CD14-positive monocyte (primary cell): Measurements from ENCODE around the gene FAM81A. TPM values are rescaled to one million over a fixed set of nuclear protein-coding genes. Genes with fewer than 3 reads are reported as not detected.
A peak's percentile ranks its signal among the peaks of the same experiment; 100 is the strongest.

ENCODE experiments used
- DNase-seq, 3 donors: peaks; one replicate each; pipeline ENCODE4 v3.0.0-alpha.2; 2011 to 2022
- H2AFZ ChIP-seq: 2 replicates; pipeline ENCODE4 v1.6.0; 2012; ENCODE audit warnings: mild to moderate bottlenecking, low read depth, low read length, inconsistent platforms; ENCODE audit not compliant: insufficient read depth, poor library complexity, severe bottlenecking
- H3K27ac ChIP-seq, 2 donors: 1 replicate in 1 of 2; 2 replicates in 1 of 2; pipeline ENCODE4 v1.5.1; 2012 to 2013; ENCODE audit warnings: low read length in 2 of 2, control low read depth in 1 of 2, inconsistent platforms in 1 of 2, low read depth in 1 of 2, mild to moderate bottlenecking in 1 of 2
- H3K27me3 ChIP-seq, 2 donors: one replicate each; pipeline versions ENCODE4 v1.6.0 to v1.6.1; 2011 to 2013; ENCODE audit warnings: low read length in 2 of 2; ENCODE audit not compliant: control insufficient read depth in 2 of 2, insufficient read depth in 2 of 2
- H3K36me3 ChIP-seq, 2 donors: replicated peaks in 1 of 2; 1 replicate in 1 of 2; 2 replicates in 1 of 2; pipeline versions ENCODE4 v1.5.1 to v1.6.1; 2012 to 2013; ENCODE audit warnings: low read length in 2 of 2, control low read depth in 1 of 2, inconsistent platforms in 1 of 2, mild to moderate bottlenecking in 1 of 2; ENCODE audit not compliant: insufficient read depth in 2 of 2, control insufficient read depth in 1 of 2
- H3K4me1 ChIP-seq, 2 donors: 1 replicate in 1 of 2; 2 replicates in 1 of 2; pipeline versions ENCODE4 v1.5.1 to v1.6.1; 2012 to 2013; ENCODE audit warnings: low read length in 2 of 2, control low read depth in 1 of 2, inconsistent platforms in 1 of 2, mild to moderate bottlenecking in 1 of 2, moderate library complexity in 1 of 2; ENCODE audit not compliant: insufficient read depth in 2 of 2, control insufficient read depth in 1 of 2
- H3K4me2 ChIP-seq: replicated peaks from 2 replicates; pipeline ENCODE3; 2012; ENCODE audit warnings: low read length, moderate library complexity, mild to moderate bottlenecking; ENCODE audit not compliant: poor library complexity, severe bottlenecking; ENCODE audit errors: extremely low read depth
- H3K4me3 ChIP-seq, 3 experiments: fragments of 200-600 bp in 1 of 3; sonication (generic) in 1 of 3; replicated peaks in 1 of 3; 1 replicate in 2 of 3; 2 replicates in 1 of 3; pipeline ENCODE4 v1.5.1; 2011 to 2013; ENCODE audit warnings: low read length in 3 of 3, mild to moderate bottlenecking in 3 of 3, control low read depth in 2 of 3, low read depth in 2 of 3, inconsistent platforms in 1 of 3, moderate library complexity in 1 of 3
- H3K79me2 ChIP-seq: 2 replicates; pipeline ENCODE4 v1.6.0; 2012; ENCODE audit warnings: mild to moderate bottlenecking, control low read depth, inconsistent platforms, low read length, moderate library complexity; ENCODE audit not compliant: insufficient read depth
- H3K9ac ChIP-seq: 2 replicates; pipeline ENCODE4 v1.6.0; 2017; ENCODE audit warnings: low read length, mild to moderate bottlenecking; ENCODE audit not compliant: insufficient read depth, poor library complexity, severe bottlenecking
- H3K9me3 ChIP-seq, 2 donors: replicated peaks in 1 of 2; 1 replicate in 1 of 2; 2 replicates in 1 of 2; pipeline versions ENCODE4 v1.5.1 to v1.6.1; 2012 to 2013; ENCODE audit warnings: low read length in 2 of 2, control low read depth in 1 of 2; ENCODE audit not compliant: control insufficient read depth in 1 of 2, insufficient read depth in 1 of 2
- H4K20me1 ChIP-seq: 2 replicates; pipeline ENCODE4 v1.6.0; 2012; ENCODE audit warnings: mild to moderate bottlenecking, low read length, control low read depth, moderate library complexity; ENCODE audit not compliant: insufficient read depth
- H3K27ac Mint-ChIP-seq, 7 donors: one replicate each; pipeline ENCODE4 v1.8.0; 2020; ENCODE audit warnings: mild to moderate bottlenecking in 7 of 7, mixed read lengths in 7 of 7, moderate library complexity in 6 of 7, inconsistent platforms in 2 of 7
- H3K27me3 Mint-ChIP-seq, 3 donors: one replicate each; pipeline ENCODE4 v1.8.0; 2021 to 2022; ENCODE audit warnings: low read depth in 3 of 3, mild to moderate bottlenecking in 3 of 3, mixed read lengths in 3 of 3, moderate library complexity in 3 of 3, inconsistent platforms in 1 of 3
- H3K36me3 Mint-ChIP-seq, 2 donors: one replicate each; pipeline ENCODE4 v1.8.0; 2020; ENCODE audit warnings: mixed read lengths in 2 of 2, inconsistent platforms in 1 of 2, mild to moderate bottlenecking in 1 of 2
- H3K4me1 Mint-ChIP-seq: one replicate; pipeline ENCODE4 v1.8.0; 2020; ENCODE audit warnings: mild to moderate bottlenecking, mixed read lengths
- H3K4me3 Mint-ChIP-seq, 2 donors: one replicate each; pipeline ENCODE4 v1.8.0; 2020; ENCODE audit warnings: mild to moderate bottlenecking in 2 of 2, mixed read lengths in 2 of 2, moderate library complexity in 1 of 2
- H3K9me3 Mint-ChIP-seq, 7 donors: one replicate each; pipeline ENCODE4 v1.8.0; 2020 to 2022; ENCODE audit warnings: mixed read lengths in 7 of 7, mild to moderate bottlenecking in 6 of 7, moderate library complexity in 6 of 7, inconsistent platforms in 2 of 7
- CTCF ChIP-seq: fragments of 200-600 bp; IDR thresholded peaks from one replicate; pipeline ENCODE4 v1.8.0; 2022; ENCODE audit warnings: antibody characterized with exemption, mild to moderate bottlenecking
- WGBS: methylation state at CpG from one replicate; pipeline ENCODE4 v1.1.5; 2013; ENCODE audit warnings: missing lambda C conversion rate; ENCODE audit not compliant: insufficient coverage; 5-methylcytosine and 5-hydroxymethylcytosine counted together
- intact Hi-C, 2 donors: fragments of 100-400 bp; cut with micrococcal nuclease; formaldehyde crosslinking; loops; one replicate each; pipeline versions ENCODE4 v1.15.0 to v1.15.1; 2023
- polyA plus RNA-seq, 3 donors: library from polyadenylated mRNA; depleted of rRNA in 1 of 3; unstranded in 2 of 3; stranded (reverse) in 1 of 3; fragments of 300-500 nt in 2 of 3; fragments of >200 nt in 1 of 3; fragmentation: Illumina TruSeq in 2 of 3; gene quantifications; 1 replicate in 2 of 3; 2 replicates in 1 of 3; pipeline ENCODE4 v1.2.3, GENCODE V29; 2012 to 2021

FAM81A gene
- polyA plus RNA-seq, 3 donors = 0.40 to 0.66 TPM; not detected in 1

- TF ChIP-seq CTCF = no peak
- Mint-ChIP-seq H3K36me3 (peaks cover 0 to 6% of the 10 kb centered on the region in 2 donors), H3K27me3 (peaks cover 40 to 50% (median 50%) of the 10 kb centered on the region in 3 donors), H3K27ac (no peak overlapping the region), H3K4me3 (peak overlapping the region; percentile 74 to 90), H3K4me1 (peaks cover 26% of the 10 kb centered on the region), H3K9me3 (peaks cover 0 to 9% (median 3%) of the 10 kb centered on the region in 7 donors)
- Histone ChIP-seq H3K4me2 (peak overlapping the region; percentile 79), H3K9me3 (no peaks in the 10 kb centered on the region), H4K20me1 (no peaks in the 10 kb centered on the region), H3K4me3 (peak overlapping the region in 2 of 3 experiments; percentile 37 to 73), H2AFZ (peak overlapping the region; percentile 73), H3K9ac (no peak overlapping the region), H3K79me2 (no peaks in the 10 kb centered on the region), H3K4me1 (peaks cover 15 to 16% of the 10 kb centered on the region in 2 donors), H3K36me3 (no peaks in the 10 kb centered on the region), H3K27ac (no peak overlapping the region), H3K27me3 (peaks cover 33 to 46% of the 10 kb centered on the region in 2 donors)
- intact Hi-C loops = no loop called here
- no peak for DNase-seq
- WGBS = 59% methylated on average over 19 of the region's 22 CpGs
These were observed 772 bp downstream of the FAM81A start for GRCh38 chr15:59438625-59439290.

- DNase-seq = no peak
- H3K4me2 ChIP-seq = no peak overlapping the region
- no peak overlapping the region for H3K9ac ChIP-seq
- Mint-ChIP-seq H3K36me3 (peaks cover 2 to 6% of the 10 kb centered on the region in 2 donors), H3K4me1 (peaks cover 26% of the 10 kb centered on the region), H3K9me3 (peaks cover 0 to 9% (median 3%) of the 10 kb centered on the region in 7 donors), H3K27ac (peak overlapping the region in 1 of 7 donors; percentile 13), H3K27me3 (peaks cover 40 to 49% (median 47%) of the 10 kb centered on the region in 3 donors), H3K4me3 (peak overlapping the region in 1 of 2 donors; percentile 40)
- H3K36me3 ChIP-seq = no peaks in the 10 kb centered on the region
- intact Hi-C loops = no loop called here
- no peak overlapping the region for H2AFZ ChIP-seq
- H3K27me3 ChIP-seq = peaks cover 33 to 43% of the 10 kb centered on the region in 2 donors
- no peak overlapping the region for H3K27ac ChIP-seq
- H4K20me1 ChIP-seq = no peaks in the 10 kb centered on the region
- WGBS = 91% methylated on average over 5 of the region's 7 CpGs
- peaks cover 15 to 16% of the 10 kb centered on the region in 2 donors for H3K4me1 ChIP-seq
- no peaks in the 10 kb centered on the region for H3K9me3 ChIP-seq
- no peak for TF ChIP-seq CTCF
- no peaks in the 10 kb centered on the region for H3K79me2 ChIP-seq
- no peak overlapping the region for H3K4me3 ChIP-seq
These were observed 1.6 kb downstream of the FAM81A start for GRCh38 chr15:59439576-59439975.
